Lung (tissue), 12 donors: Measurements from ENCODE around the gene DAO. TPM values are rescaled to one million over a fixed set of nuclear protein-coding genes. Genes with fewer than 3 reads are reported as not detected.

Experiments
- ATAC-seq: fragments of 200-7000 bp; cut with Tn5 transposase; one replicate; pipeline ENCODE4 v1.9.1; 2020; ENCODE audit warnings: moderate number of reproducible peaks; ENCODE audit not compliant: insufficient read depth, low FRiP score
- DNase-seq, 3 donors: peaks; one replicate each; pipeline ENCODE4 v3.0.0-alpha.2; 2013 to 2017
- H3K27ac ChIP-seq, 2 donors: one replicate each; pipeline ENCODE4 v1.5.1; 2013; ENCODE audit warnings: mild to moderate bottlenecking in 2 of 2, moderate library complexity in 2 of 2, control low read depth in 1 of 2, inconsistent platforms in 1 of 2, low read depth in 1 of 2, low read length in 1 of 2
- H3K27me3 ChIP-seq, 3 donors: one replicate each; pipeline ENCODE4 v1.5.1; 2013; ENCODE audit warnings: low read length in 2 of 3; ENCODE audit not compliant: control insufficient read depth in 3 of 3, insufficient read depth in 3 of 3
- H3K36me3 ChIP-seq, 4 donors: one replicate each; pipeline ENCODE4 v1.5.1; 2013; ENCODE audit warnings: low read length in 4 of 4, mild to moderate bottlenecking in 1 of 4, moderate library complexity in 1 of 4; ENCODE audit not compliant: control insufficient read depth in 4 of 4, insufficient read depth in 4 of 4
- H3K4me1 ChIP-seq, 5 donors: one replicate each; pipeline ENCODE4 v1.5.1; 2013; ENCODE audit warnings: low read length in 5 of 5, mild to moderate bottlenecking in 2 of 5, moderate library complexity in 1 of 5; ENCODE audit not compliant: control insufficient read depth in 5 of 5, insufficient read depth in 5 of 5
- H3K4me3 ChIP-seq: one replicate; pipeline ENCODE4 v1.5.1; 2013; ENCODE audit warnings: mild to moderate bottlenecking, control low read depth, moderate library complexity
- H3K9ac ChIP-seq, 2 donors: one replicate each; pipeline ENCODE4 v1.5.1; 2013; ENCODE audit warnings: low read length in 2 of 2, control low read depth in 1 of 2; ENCODE audit not compliant: insufficient read depth in 1 of 2
- H3K9me3 ChIP-seq, 4 donors: one replicate each; pipeline ENCODE4 v1.5.1; 2013; ENCODE audit warnings: low read length in 3 of 4, mild to moderate bottlenecking in 1 of 4, moderate library complexity in 1 of 4; ENCODE audit not compliant: control insufficient read depth in 4 of 4, insufficient read depth in 3 of 4
- CTCF ChIP-seq: IDR thresholded peaks from 2 replicates; pipeline ENCODE4 v1.5.1; 2012; ENCODE audit warnings: mild to moderate bottlenecking; ENCODE audit errors: control extremely low read depth, extremely low read depth
- WGBS, 2 donors: extraction: QIAGEN DNeasy Blood & Tissue Kit; methylation state at CpG; one replicate each; pipeline ENCODE4 v1.1.7; 2013; 5-methylcytosine and 5-hydroxymethylcytosine counted together
- polyA plus RNA-seq, 2 donors: library from polyadenylated mRNA; stranded (reverse); fragments of 200-250 nt; gene quantifications; one replicate each; pipeline ENCODE4 v1.2.1, GENCODE V29; 2013
- total RNA-seq, 2 donors: library from RNA; depleted of rRNA in 1 of 2; stranded (reverse); fragments of >200 nt in 1 of 2; gene quantifications; one replicate each; pipeline ENCODE4 v1.2.1, GENCODE V29; 2014 to 2021
- donor health status: control.
- donor health status: control.
- donor health status: Bipolar disorder and iron deficiency.
- donor health status: healthy.
- donor health status: DM: yes; HTN: yes; CAD: no.

The DAO gene
- total and polyA plus RNA-seq, 4 donors, result 0.08 TPM; not detected in 3

GRCh38 chr12:108907839-108908351 is 28.0 kb downstream of the DAO start:
- Histone ChIP-seq H3K36me3 (no peaks in the 10 kb centered on the region), H3K4me3 (no peak overlapping the region), H3K27me3 (no peaks in the 10 kb centered on the region), H3K4me1 (peaks cover 0 to 8% (median 0%) of the 10 kb centered on the region in 5 donors), H3K9me3 (peaks cover 0 to 2% (median 0%) of the 10 kb centered on the region in 4 donors), H3K9ac (no peak overlapping the region), H3K27ac (no peak overlapping the region)
- no peak for TF ChIP-seq CTCF
- ATAC-seq (no peak), DNase-seq (peak; percentile 22 to 66 (median 57))
- WGBS, 2 donors, result 9 to 11% methylated on average over 2 of the region's 2 CpGs

GRCh38 chr12:108910336-108910735 is 30.4 kb downstream of the DAO start:
- Histone ChIP-seq H3K4me3 (no peak overlapping the region), H3K27ac (no peak overlapping the region), H3K36me3 (no peaks in the 10 kb centered on the region), H3K27me3 (no peaks in the 10 kb centered on the region), H3K9me3 (peaks cover 0 to 2% (median 0%) of the 10 kb centered on the region in 4 donors), H3K4me1 (peaks cover 0 to 17% (median 3%) of the 10 kb centered on the region in 5 donors), H3K9ac (no peak overlapping the region)
- ATAC-seq (no peak), DNase-seq (no peak)
- no peak for TF ChIP-seq CTCF
- 81 to 82% methylated on average over 5 of the region's 5 CpGs for WGBS, 2 donors

GRCh38 chr12:108911915-108912314 is 32.0 kb downstream of the DAO start:
- Histone ChIP-seq H3K27ac (no peak overlapping the region), H3K9ac (no peak overlapping the region), H3K4me3 (no peak overlapping the region), H3K9me3 (peaks cover 0 to 2% (median 0%) of the 10 kb centered on the region in 4 donors), H3K4me1 (peaks cover 0 to 17% (median 3%) of the 10 kb centered on the region in 5 donors), H3K36me3 (no peaks in the 10 kb centered on the region), H3K27me3 (no peaks in the 10 kb centered on the region)
- no peak for ATAC-seq
- no peak for TF ChIP-seq CTCF
- no peak for DNase-seq
- 73 to 87% methylated on average over 6 of the region's 6 CpGs for WGBS, 2 donors

- Histone ChIP-seq H3K9ac (no peak overlapping the region), H3K9me3 (peaks cover 0 to 2% (median 0%) of the 10 kb centered on the region in 4 donors), H3K4me1 (peaks cover 0 to 17% (median 3%) of the 10 kb centered on the region in 5 donors), H3K4me3 (no peak overlapping the region), H3K36me3 (no peaks in the 10 kb centered on the region), H3K27me3 (no peaks in the 10 kb centered on the region), H3K27ac (no peak overlapping the region)
- DNase-seq, result no peak
- TF ChIP-seq CTCF, result no peak
- ATAC-seq, result no peak
- WGBS, 2 donors, result 93 to 97% methylated on average over 9 of the region's 9 CpGs
Observed at GRCh38 chr12:108912361-108912760, 32.5 kb downstream of the DAO start.
